ENCODE measurements around the gene PTPRG.

- TF ChIP-seq CTCF (IDR thresholded peaks at IDR 0.05): no peak
- TF ChIP-seq POLR2AphosphoS5 (IDR thresholded peaks at IDR 0.05; ENCODE audit: low read depth, low read length): no peak
- no peak for TF ChIP-seq REST (IDR thresholded peaks at IDR 0.05; ENCODE audit: insufficient read depth in 1 of 2, low read depth in 2 of 2, low read length in 1 of 2)
- no peak for TF ChIP-seq TCF7L2 (IDR thresholded peaks at IDR 0.05; ENCODE audit: low read depth, low read length)
Measured at GRCh38 chr3:61625429-61625828, 64.1 kb downstream of the PTPRG start.

Data from Panc1 (cell line).